Nephron (organoid): Measurements from ENCODE around the gene CCNT1.

Experiments
- H3K27ac Mint-ChIP-seq, 3 experiments: 2 replicates each; pipeline ENCODE4 v1.8.0; 2020; ENCODE audit warnings: mixed read lengths in 3 of 3, mild to moderate bottlenecking in 2 of 3, moderate library complexity in 1 of 3
- H3K27me3 Mint-ChIP-seq: 2 replicates; pipeline ENCODE4 v1.8.0; 2021; ENCODE audit warnings: low read depth, mild to moderate bottlenecking, moderate library complexity, mixed read lengths
- H3K36me3 Mint-ChIP-seq: 2 replicates; pipeline ENCODE4 v1.8.0; 2020; ENCODE audit warnings: low read depth, mixed read lengths
- H3K4me1 Mint-ChIP-seq: 2 replicates; pipeline ENCODE4 v1.8.0; 2020; ENCODE audit warnings: mixed read lengths
- H3K4me3 Mint-ChIP-seq, 3 experiments: 2 replicates each; pipeline ENCODE4 v1.8.0; 2020; ENCODE audit warnings: mild to moderate bottlenecking in 3 of 3, mixed read lengths in 3 of 3, moderate library complexity in 2 of 3
- H3K9me3 Mint-ChIP-seq: 2 replicates; pipeline ENCODE4 v1.8.0; 2020; ENCODE audit warnings: mixed read lengths
- CTCF ChIP-seq, 3 experiments: fragments of 200-600 bp; sonication (generic); IDR thresholded peaks; one replicate each; pipeline ENCODE4 v1.5.0; 2021; ENCODE audit warnings: antibody characterized with exemption in 3 of 3; ENCODE audit not compliant: unreplicated experiment in 3 of 3

Gene CCNT1

GRCh38 chr12:48750769-48751356 is 34.4 kb upstream of the CCNT1 start:
- Mint-ChIP-seq H3K9me3 (no peaks in the 10 kb centered on the region), H3K4me3 (no peak overlapping the region), H3K36me3 (no peaks in the 10 kb centered on the region), H3K27ac (no peak overlapping the region), H3K27me3 (peaks cover 4% of the 10 kb centered on the region), H3K4me1 (no peaks in the 10 kb centered on the region)
- no peak for TF ChIP-seq CTCF (IDR thresholded peaks at IDR 0.05; ENCODE audit: unreplicated experiment in 3 of 3)

GRCh38 chr12:48750215-48750614 is 33.7 kb upstream of the CCNT1 start:
- TF ChIP-seq CTCF (IDR thresholded peaks at IDR 0.05; ENCODE audit: unreplicated experiment in 3 of 3): no peak
- H3K27ac Mint-ChIP-seq: no peak overlapping the region
- no peak overlapping the region for H3K4me3 Mint-ChIP-seq
- peaks cover 4% of the 10 kb centered on the region for H3K27me3 Mint-ChIP-seq
- no peaks in the 10 kb centered on the region for H3K36me3 Mint-ChIP-seq
- no peaks in the 10 kb centered on the region for H3K9me3 Mint-ChIP-seq
- H3K4me1 Mint-ChIP-seq: no peaks in the 10 kb centered on the region

- no peak for TF ChIP-seq CTCF (IDR thresholded peaks at IDR 0.05; ENCODE audit: unreplicated experiment in 3 of 3)
- no peak overlapping the region for H3K27ac Mint-ChIP-seq
- no peak overlapping the region for H3K4me3 Mint-ChIP-seq
- H3K9me3 Mint-ChIP-seq: no peaks in the 10 kb centered on the region
- H3K27me3 Mint-ChIP-seq: peaks cover 23% of the 10 kb centered on the region
- no peaks in the 10 kb centered on the region for H3K36me3 Mint-ChIP-seq
- no peaks in the 10 kb centered on the region for H3K4me1 Mint-ChIP-seq
These were observed 27.9 kb upstream of the CCNT1 start for GRCh38 chr12:48744251-48745008.

GRCh38 chr12:48739618-48740269 is 23.2 kb upstream of the CCNT1 start:
- Mint-ChIP-seq H3K9me3 (no peaks in the 10 kb centered on the region), H3K4me3 (no peak overlapping the region), H3K36me3 (no peaks in the 10 kb centered on the region)

GRCh38 chr12:48736456-48736855 is 19.9 kb upstream of the CCNT1 start:
- H3K9me3 Mint-ChIP-seq: no peaks in the 10 kb centered on the region
- peak overlapping the region in 1 of 3 experiments; percentile 49 for H3K27ac Mint-ChIP-seq
- no peak for TF ChIP-seq CTCF (IDR thresholded peaks at IDR 0.05; ENCODE audit: unreplicated experiment in 3 of 3)
- H3K27me3 Mint-ChIP-seq: peaks cover 19% of the 10 kb centered on the region
- H3K4me1 Mint-ChIP-seq: no peaks in the 10 kb centered on the region
- H3K36me3 Mint-ChIP-seq: no peaks in the 10 kb centered on the region
- no peak overlapping the region for H3K4me3 Mint-ChIP-seq

More at GRCh38 chr12:48739618-48740269, 23.2 kb upstream of the CCNT1 start:
- no peak for TF ChIP-seq CTCF (IDR thresholded peaks at IDR 0.05; ENCODE audit: unreplicated experiment in 3 of 3)
- Mint-ChIP-seq H3K27me3 (peaks cover 25% of the 10 kb centered on the region), H3K27ac (no peak overlapping the region), H3K4me1 (no peaks in the 10 kb centered on the region)
